IMR-90 (cell line): ENCODE measurements around the gene GDF15. TPM values are rescaled to one million over a fixed set of nuclear protein-coding genes. Genes with fewer than 3 reads are reported as not detected.

ENCODE experiments used
- ATAC-seq: fragments of 200-7000 bp; cut with Tn5 transposase; 2 replicates; pipeline ENCODE4 v1.9.1; 2020; ENCODE audit warnings: low read depth, mild to moderate bottlenecking, moderate library complexity
- BruUV-seq: library from RNA; stranded (reverse); fragments of 400-500 nt; replicated peaks from 2 replicates; lab custom pipeline; 2021; lab: Mats Ljungman, UMichigan
- CTCF ChIA-PET: fragments of 300-600 bp; formaldehyde crosslinking; extraction: SDS; loops from one replicate; lab custom pipeline; 2021; ENCODE audit warnings: antibody characterized with exemption; lab: Yijun Ruan, JAX
- POLR2A ChIA-PET: fragments of 300-600 bp; sonication (Branson Sonifier 250); formaldehyde crosslinking; loops from one replicate; lab custom pipeline; 2022; ENCODE audit warnings: antibody characterized with exemption; ENCODE audit not compliant: unreplicated experiment; lab: Charles Lee
- DNase-seq: peaks from one replicate; pipeline ENCODE4 v3.0.0; 2013
- H2AFZ ChIP-seq: replicated peaks from 2 replicates; pipeline ENCODE3; 2013; ENCODE audit warnings: low read length, mild to moderate bottlenecking; ENCODE audit not compliant: poor library complexity
- H2AK5ac ChIP-seq: 2 replicates; pipeline ENCODE4 v1.6.1; 2013; ENCODE audit warnings: low read depth, low read length, inconsistent platforms
- H2AK9ac ChIP-seq: replicated peaks from 2 replicates; pipeline ENCODE3; 2013; ENCODE audit warnings: mild to moderate bottlenecking, low read depth, low read length, moderate library complexity; ENCODE audit not compliant: poor library complexity
- H2BK120ac ChIP-seq: 2 replicates; pipeline ENCODE4 v1.6.1; 2013; ENCODE audit warnings: low read depth, low read length, inconsistent platforms
- H2BK15ac ChIP-seq: 3 replicates; pipeline ENCODE4 v1.6.1; 2013; ENCODE audit warnings: low read depth, low read length, inconsistent platforms
- H2BK20ac ChIP-seq: 2 replicates; pipeline ENCODE4 v1.6.1; 2013; ENCODE audit warnings: low read depth, mild to moderate bottlenecking, inconsistent platforms, low read length, moderate library complexity
- H2BK5ac ChIP-seq: 2 replicates; pipeline ENCODE4 v1.6.1; 2013; ENCODE audit warnings: mild to moderate bottlenecking, low read depth, low read length, inconsistent platforms; ENCODE audit not compliant: poor library complexity, severe bottlenecking
- H3K14ac ChIP-seq: replicated peaks from 2 replicates; pipeline ENCODE4 v1.6.1; 2013; ENCODE audit warnings: low read depth, low read length, inconsistent platforms
- H3K18ac ChIP-seq: 2 replicates; pipeline ENCODE4 v1.6.1; 2013; ENCODE audit warnings: low read depth, low read length, control low read depth
- H3K23ac ChIP-seq: 2 replicates; pipeline ENCODE4 v1.6.1; 2013; ENCODE audit warnings: low read depth, low read length, inconsistent platforms
- H3K27ac ChIP-seq: 2 replicates; pipeline ENCODE4 v1.5.1; 2013; ENCODE audit warnings: mild to moderate bottlenecking, control low read depth, low read length; ENCODE audit not compliant: insufficient read depth
- H3K27me3 ChIP-seq: 2 replicates; pipeline ENCODE4 v1.6.1; 2013; ENCODE audit warnings: low read length; ENCODE audit not compliant: control insufficient read depth, insufficient read depth
- H3K36me3 ChIP-seq: 2 replicates; pipeline ENCODE4 v1.6.1; 2013; ENCODE audit warnings: low read length, mixed read lengths; ENCODE audit not compliant: control insufficient read depth, insufficient read depth
- H3K4ac ChIP-seq: 2 replicates; pipeline ENCODE4 v1.6.1; 2013; ENCODE audit warnings: low read depth, low read length, inconsistent platforms
- H3K4me1 ChIP-seq: 2 replicates; pipeline ENCODE4 v1.6.1; 2013; ENCODE audit warnings: low read length, mixed read lengths; ENCODE audit not compliant: control insufficient read depth, insufficient read depth
- H3K4me2 ChIP-seq: 2 replicates; pipeline ENCODE4 v1.6.1; 2013; ENCODE audit warnings: low read depth, mild to moderate bottlenecking, control low read depth, low read length, moderate library complexity
- H3K4me3 ChIP-seq: 2 replicates; pipeline ENCODE4 v1.5.1; 2013; ENCODE audit warnings: low read depth, mild to moderate bottlenecking, control low read depth, low read length, moderate library complexity; ENCODE audit not compliant: insufficient read depth
- H3K56ac ChIP-seq: 2 replicates; pipeline ENCODE4 v1.6.1; 2013; ENCODE audit warnings: low read length, inconsistent platforms; ENCODE audit not compliant: insufficient read depth; ENCODE audit errors: extremely low read depth
- H3K79me1 ChIP-seq, 2 experiments: 2 replicates each; pipeline ENCODE4 v1.6.1; 2013; ENCODE audit warnings: low read length in 2 of 2, inconsistent platforms in 1 of 2, low read depth in 1 of 2
- H3K9ac ChIP-seq: 2 replicates; pipeline ENCODE4 v1.6.1; 2013; ENCODE audit warnings: low read depth, low read length, control low read depth
- H3K9me1 ChIP-seq: 2 replicates; pipeline ENCODE4 v1.6.1; 2013; ENCODE audit warnings: low read length, inconsistent platforms; ENCODE audit not compliant: insufficient read depth
- H3K9me3 ChIP-seq: 2 replicates; pipeline ENCODE4 v1.6.1; 2013; ENCODE audit warnings: low read length; ENCODE audit not compliant: control insufficient read depth, insufficient read depth
- H4K20me1 ChIP-seq: 2 replicates; pipeline ENCODE4 v1.6.1; 2013; ENCODE audit warnings: low read length, inconsistent platforms; ENCODE audit not compliant: insufficient read depth
- H4K5ac ChIP-seq: 2 replicates; pipeline ENCODE4 v1.6.1; 2013; ENCODE audit warnings: mild to moderate bottlenecking, low read depth, low read length, control low read depth
- H4K8ac ChIP-seq, 2 experiments: 2 replicates each; pipeline ENCODE4 v1.6.1; 2013; ENCODE audit warnings: low read depth in 2 of 2, low read length in 2 of 2, control low read depth in 1 of 2, inconsistent platforms in 1 of 2
- H4K91ac ChIP-seq: 2 replicates; pipeline ENCODE4 v1.6.1; 2013; ENCODE audit warnings: low read depth, low read length, inconsistent platforms; ENCODE audit not compliant: insufficient read depth
- BHLHE40 ChIP-seq: fragments of 150-350 bp; IDR thresholded peaks from 2 replicates; pipeline ENCODE4 v1.6.1; 2016; ENCODE audit warnings: mild to moderate bottlenecking, low read depth, low read length
- CEBPB ChIP-seq: IDR thresholded peaks from 2 replicates; pipeline ENCODE4 v1.6.1; 2012; ENCODE audit warnings: low read depth, low read length, improper control_type of control experiment
- CHD1 ChIP-seq: IDR thresholded peaks from 2 replicates; pipeline ENCODE4 v1.6.1; 2012; ENCODE audit warnings: low read depth, low read length, improper control_type of control experiment
- CTCF ChIP-seq: conservative IDR thresholded peaks from 2 replicates; pipeline ENCODE4 v1.5.1; 2012; ENCODE audit warnings: mild to moderate bottlenecking, low read depth, low read length, improper control_type of control experiment
- FOS ChIP-seq: fragments of 150-350 bp; IDR thresholded peaks from 2 replicates; pipeline ENCODE4 v1.6.1; 2016; ENCODE audit warnings: low read depth, low read length
- MAFK ChIP-seq: IDR thresholded peaks from 2 replicates; pipeline ENCODE4 v1.6.1; 2012; ENCODE audit warnings: low read depth, low read length, improper control_type of control experiment
- MAZ ChIP-seq: IDR thresholded peaks from 2 replicates; pipeline ENCODE4 v1.6.1; 2012; ENCODE audit warnings: low read depth, mild to moderate bottlenecking, low read length, improper control_type of control experiment, moderate library complexity, borderline replicate concordance
- MXI1 ChIP-seq: IDR thresholded peaks from 2 replicates; pipeline ENCODE4 v1.6.1; 2012; ENCODE audit warnings: low read depth, mild to moderate bottlenecking, low read length, moderate library complexity, borderline replicate concordance
- NFE2L2 ChIP-seq: fragments of 150-350 bp; IDR thresholded peaks from 2 replicates; pipeline ENCODE4 v1.6.1; 2016; ENCODE audit warnings: low read depth, mild to moderate bottlenecking, low read length
- POLR2A ChIP-seq: IDR thresholded peaks from 2 replicates; pipeline ENCODE4 v1.6.1; 2012; ENCODE audit warnings: mild to moderate bottlenecking, low read depth, low read length
- RAD21 ChIP-seq: IDR thresholded peaks from 2 replicates; pipeline ENCODE4 v1.6.1; 2012; ENCODE audit warnings: low read length, improper control_type of control experiment
- RCOR1 ChIP-seq: IDR thresholded peaks from 2 replicates; pipeline ENCODE4 v1.6.1; 2012; ENCODE audit warnings: mild to moderate bottlenecking, low read length, improper control_type of control experiment; ENCODE audit not compliant: insufficient replicate concordance
- RFX5 ChIP-seq: IDR thresholded peaks from 2 replicates; pipeline ENCODE4 v1.8.0; 2012; ENCODE audit warnings: low read depth, mild to moderate bottlenecking, low read length, moderate library complexity
- SMC3 ChIP-seq: fragments of 150-350 bp; IDR thresholded peaks from 2 replicates; pipeline ENCODE4 v1.6.1; 2016; ENCODE audit warnings: low read depth, mild to moderate bottlenecking, antibody characterized with exemption, low read length, moderate library complexity
- WGBS, 2 experiments: methylation state at CpG; one replicate each; pipeline versions ENCODE4 v1.1.5 to v1.1.7; 2013; ENCODE audit warnings: missing lambda C conversion rate in 2 of 2; ENCODE audit not compliant: insufficient read length in 1 of 2; ENCODE audit errors: extremely low coverage in 2 of 2; 5-methylcytosine and 5-hydroxymethylcytosine counted together
- dilution Hi-C: fragments of 300-500 bp; cut with HindIII; formaldehyde crosslinking; loops from one replicate; pipeline ENCODE4 v1.14.3; 2018; ENCODE audit warnings: low sequenced_read_pairs; ENCODE audit not compliant: unreplicated experiment
- in situ Hi-C: fragments of 300-500 bp; cut with MboI; formaldehyde crosslinking; loops from 3 replicates; pipeline ENCODE4 v1.14.3; 2019; ENCODE audit warnings: low sequenced_read_pairs, inconsistent platforms, mixed read lengths
- intact Hi-C: fragments of 100-400 bp; cut with micrococcal nuclease; formaldehyde crosslinking; loops from 2 replicates; pipeline ENCODE4 v1.10.0; 2022
- polyA plus RNA-seq, 3 experiments: library from polyadenylated mRNA; depleted of rRNA; stranded (reverse); fragments of >200 nt; gene quantifications; 2 replicates each; pipeline ENCODE4 v1.2.3, GENCODE V29; 2012; ENCODE audit warnings: low replicate concordance in 1 of 3
- total RNA-seq: library from RNA; depleted of rRNA; stranded (reverse); fragments of >200 nt; gene quantifications from 2 replicates; pipeline ENCODE4 v1.2.3, GENCODE V29; 2012
- TF ChIP-seq, protein P1 (sequence below): fragments of 150-350 bp; IDR thresholded peaks from 2 replicates; pipeline ENCODE4 v1.6.1; 2016; ENCODE audit warnings: low read depth, mild to moderate bottlenecking, low read length, moderate library complexity, borderline replicate concordance
- TF ChIP-seq, protein P2 (sequence below): fragments of 150-350 bp; IDR thresholded peaks from 2 replicates; pipeline ENCODE4 v1.6.1; 2017; ENCODE audit warnings: mild to moderate bottlenecking, antibody characterized with exemption, low read length, low read depth

GDF15 gene
- total and polyA plus RNA-seq, 2 of the 4 experiments (the other 2 are of a cell fraction) = 5.6 to 49.8 TPM

- Histone ChIP-seq H3K4ac (peak overlapping the region; percentile 59), H4K20me1 (peaks cover 24% of the 10 kb centered on the region), H3K9me1 (peaks cover 10% of the 10 kb centered on the region; the same call in 1 of the 2 replicates), H3K23ac (no peak overlapping the region), H3K14ac (peak overlapping the region; percentile 54; the same call in 1 of the 2 replicates), H3K9ac (no peak overlapping the region), H4K5ac (peak overlapping the region; percentile 94), H3K4me3 (no peak overlapping the region), H3K9me3 (no peaks in the 10 kb centered on the region), H3K4me2 (no peak overlapping the region), H3K18ac (peak overlapping the region; percentile 83), H3K4me1 (peaks cover 17% of the 10 kb centered on the region), H2BK120ac (peak overlapping the region; percentile 86), H2BK20ac (peak overlapping the region; percentile 45), H2BK5ac (peak overlapping the region; percentile 51), H3K79me1 (peaks cover 0 to 34% of the 10 kb centered on the region in 2 experiments; a peak in 3 of 4 replicates), H3K27ac (peak overlapping the region; percentile 21; the same call in 1 of the 2 replicates), H4K91ac (peak overlapping the region; percentile 40), H3K56ac (no peak overlapping the region), H2AFZ (no peak overlapping the region), H2AK9ac (peak overlapping the region; percentile 21), H4K8ac (peak overlapping the region in 1 of 2 experiments; percentile 49; a peak in 3 of 4 replicates), H2BK15ac (peak overlapping the region; percentile 87; the same call in 2 of the 3 replicates), H3K27me3 (no peaks in the 10 kb centered on the region), H2AK5ac (peak overlapping the region; percentile 72), H3K36me3 (peaks cover 9% of the 10 kb centered on the region; the same call in 1 of the 2 replicates)
- ChIA-PET CTCF (interaction anchor here (0.8 kb wide), 1 partner anchor 34 kb away, joined by 4 read pairs; the partner anchor contains the start of gene SSBP4), POLR2A (no interaction called here)
- no peak for ATAC-seq
- dilution Hi-C loops (no loop called here), intact Hi-C loops (no loop called here), in situ Hi-C loops (no loop called here)
- 100% methylated on average over 1 of the region's 3 CpGs; no CpG with 5 or more reads in 1 of the 2 experiments for WGBS, 2 experiments
- DNase-seq = no peak
- TF ChIP-seq CHD1 (no peak), MXI1 (no peak), RAD21 (no peak), MAFK (no peak), CEBPB (no peak), NFE2L2 (no peak), POLR2A (no peak), RCOR1 (no peak), RFX5 (no peak), FOS (no peak), CTCF (no peak), MAZ (no peak), BHLHE40 (no peak), SMC3 (no peak)
- TF ChIP-seq, protein P1, sequence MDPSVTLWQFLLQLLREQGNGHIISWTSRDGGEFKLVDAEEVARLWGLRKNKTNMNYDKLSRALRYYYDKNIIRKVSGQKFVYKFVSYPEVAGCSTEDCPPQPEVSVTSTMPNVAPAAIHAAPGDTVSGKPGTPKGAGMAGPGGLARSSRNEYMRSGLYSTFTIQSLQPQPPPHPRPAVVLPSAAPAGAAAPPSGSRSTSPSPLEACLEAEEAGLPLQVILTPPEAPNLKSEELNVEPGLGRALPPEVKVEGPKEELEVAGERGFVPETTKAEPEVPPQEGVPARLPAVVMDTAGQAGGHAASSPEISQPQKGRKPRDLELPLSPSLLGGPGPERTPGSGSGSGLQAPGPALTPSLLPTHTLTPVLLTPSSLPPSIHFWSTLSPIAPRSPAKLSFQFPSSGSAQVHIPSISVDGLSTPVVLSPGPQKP = no peak
- TF ChIP-seq, protein P2, sequence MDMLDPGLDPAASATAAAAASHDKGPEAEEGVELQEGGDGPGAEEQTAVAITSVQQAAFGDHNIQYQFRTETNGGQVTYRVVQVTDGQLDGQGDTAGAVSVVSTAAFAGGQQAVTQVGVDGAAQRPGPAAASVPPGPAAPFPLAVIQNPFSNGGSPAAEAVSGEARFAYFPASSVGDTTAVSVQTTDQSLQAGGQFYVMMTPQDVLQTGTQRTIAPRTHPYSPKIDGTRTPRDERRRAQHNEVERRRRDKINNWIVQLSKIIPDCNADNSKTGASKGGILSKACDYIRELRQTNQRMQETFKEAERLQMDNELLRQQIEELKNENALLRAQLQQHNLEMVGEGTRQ = no peak
- BruUV-seq = no TSS peak
These were observed 641 bp upstream of the GDF15 start for GRCh38 chr19:18385359-18385674.
